ENCODE data around the gene SUGCT.
"Not testable (repeated sequence)": the region's sequence is repeated elsewhere in the genome, so short reads cannot be mapped to it uniquely, and the experiment has no call there.

The SUGCT gene

DNA sequence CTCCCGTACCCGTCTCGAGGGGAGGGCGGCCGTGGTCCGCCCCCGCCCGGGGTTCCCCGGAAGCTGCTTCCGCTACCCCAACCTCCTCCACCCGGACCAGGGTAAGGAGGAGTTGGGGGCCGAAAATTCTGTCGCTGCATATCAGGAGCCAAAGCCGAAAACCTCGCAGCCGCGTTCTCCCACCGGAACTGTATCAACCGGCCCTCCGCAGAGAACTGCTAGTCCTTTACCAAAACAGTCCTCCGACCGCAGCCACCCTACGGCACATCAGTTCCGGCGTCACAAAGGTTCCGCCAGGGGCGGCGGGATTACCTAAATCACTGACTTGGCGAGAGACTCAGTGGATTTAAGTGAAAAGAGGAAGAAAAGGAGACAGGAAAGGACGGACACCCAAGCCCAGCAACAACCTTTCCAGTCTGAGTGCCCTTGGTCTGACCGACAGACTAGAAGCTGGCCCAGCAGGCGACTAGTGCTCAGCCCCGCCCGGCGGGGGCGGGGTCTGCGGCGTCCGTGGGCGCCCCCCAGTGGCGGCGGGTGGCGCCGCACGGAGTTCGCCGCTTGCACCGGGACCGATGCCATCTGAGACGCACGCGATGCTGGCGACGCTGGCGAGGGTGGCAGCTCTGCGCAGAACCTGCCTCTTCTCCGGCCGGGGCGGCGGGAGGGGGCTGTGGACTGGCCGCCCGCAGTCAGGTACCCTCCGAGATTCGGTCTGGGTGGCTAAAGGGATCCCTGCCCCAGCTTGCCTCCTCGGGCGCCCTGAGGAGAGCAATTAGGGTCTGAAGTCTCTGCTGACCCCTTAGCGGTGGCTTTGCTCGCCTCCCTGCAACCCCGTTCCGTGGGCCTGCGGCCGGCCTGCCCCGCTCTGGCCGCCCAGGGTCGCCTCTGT is at the start of gene SUGCT, which contains the start of gene MPLKIP:
TSS of gene SUGCT (plus strand) at position 578 of the 889 bp plus-strand sequence.
TSS of gene MPLKIP (minus strand) at position 195 of the 889 bp plus-strand sequence. CDS start at position 140, 55 bp downstream.
- DNase-seq (ENCODE audit: low spot score) = peak; percentile 94

DNA sequence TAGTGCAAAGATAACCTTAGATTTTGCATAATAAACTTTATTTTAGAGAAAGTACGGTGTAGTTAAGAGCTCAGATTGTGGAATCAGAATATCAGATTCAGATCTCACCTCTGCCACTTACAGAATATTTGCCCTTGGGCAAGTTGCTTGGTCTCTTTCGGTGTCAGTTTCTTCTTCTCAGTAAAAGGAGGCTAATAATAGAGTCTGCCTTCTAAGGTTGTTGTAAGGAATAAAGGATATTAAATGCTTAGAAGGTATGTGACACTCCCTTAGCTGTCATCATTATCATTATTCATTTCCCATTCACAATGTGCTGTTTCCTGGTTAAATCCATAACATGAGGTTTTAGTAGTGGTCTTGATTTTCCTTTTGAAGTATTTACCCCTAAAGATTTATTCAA is 42.6 kb upstream of the SUGCT start:
- no peak for DNase-seq (ENCODE audit: low spot score)

DNA sequence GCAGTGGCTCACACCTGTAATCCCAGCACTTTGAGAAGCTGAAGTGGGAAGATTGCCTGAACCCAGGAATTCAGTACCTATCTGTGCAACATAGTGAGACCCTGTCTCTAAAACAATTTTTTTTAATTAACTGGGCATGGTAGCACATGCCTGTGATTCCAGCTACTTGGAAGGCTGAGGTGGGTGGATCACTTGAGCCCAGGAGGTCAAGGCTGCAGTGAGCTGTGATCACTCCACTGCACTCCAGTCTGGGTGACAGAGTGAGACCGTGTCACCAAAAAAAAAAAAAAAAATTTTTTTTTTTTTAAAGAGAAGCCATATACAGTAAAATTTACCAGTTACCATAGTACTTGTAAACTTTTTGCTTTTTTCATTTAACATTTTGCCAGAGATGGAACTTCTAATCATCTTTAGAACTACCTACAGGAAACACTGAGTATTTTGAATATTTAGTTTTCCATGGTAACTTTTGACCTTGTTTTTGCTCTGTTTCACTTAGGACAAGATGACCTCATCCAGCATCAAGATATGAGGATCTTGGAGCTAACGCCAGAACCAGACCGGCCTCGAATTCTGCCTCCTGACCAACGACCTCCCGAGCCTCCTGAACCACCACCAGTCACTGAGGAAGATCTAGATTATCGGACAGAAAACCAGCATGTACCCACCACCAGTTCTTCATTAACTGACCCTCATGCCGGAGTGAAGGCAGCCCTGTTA is 41.0 kb upstream of the SUGCT start:
- DNase-seq (ENCODE audit: low spot score) = no peak

DNA sequence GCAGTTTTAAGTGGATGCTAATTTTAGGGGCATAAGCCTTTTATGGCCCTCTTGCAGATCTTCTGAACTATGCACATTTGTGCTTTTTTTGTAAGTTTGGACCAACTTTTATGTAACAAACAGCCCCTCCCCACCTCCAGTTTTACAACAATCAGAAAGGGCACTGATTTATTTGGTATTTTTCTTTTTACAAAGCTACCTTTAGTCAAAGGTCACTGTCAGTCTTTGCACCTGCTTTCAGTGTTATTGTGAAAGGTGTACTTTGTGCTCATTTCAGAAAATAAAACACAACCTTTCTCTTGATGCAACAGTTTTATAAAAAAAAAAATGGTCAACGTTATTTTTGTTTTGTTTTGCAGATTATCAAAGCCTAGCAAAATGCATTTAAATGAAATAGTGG is 39.6 kb upstream of the SUGCT start:
- DNase-seq (ENCODE audit: low spot score) = no peak

DNA sequence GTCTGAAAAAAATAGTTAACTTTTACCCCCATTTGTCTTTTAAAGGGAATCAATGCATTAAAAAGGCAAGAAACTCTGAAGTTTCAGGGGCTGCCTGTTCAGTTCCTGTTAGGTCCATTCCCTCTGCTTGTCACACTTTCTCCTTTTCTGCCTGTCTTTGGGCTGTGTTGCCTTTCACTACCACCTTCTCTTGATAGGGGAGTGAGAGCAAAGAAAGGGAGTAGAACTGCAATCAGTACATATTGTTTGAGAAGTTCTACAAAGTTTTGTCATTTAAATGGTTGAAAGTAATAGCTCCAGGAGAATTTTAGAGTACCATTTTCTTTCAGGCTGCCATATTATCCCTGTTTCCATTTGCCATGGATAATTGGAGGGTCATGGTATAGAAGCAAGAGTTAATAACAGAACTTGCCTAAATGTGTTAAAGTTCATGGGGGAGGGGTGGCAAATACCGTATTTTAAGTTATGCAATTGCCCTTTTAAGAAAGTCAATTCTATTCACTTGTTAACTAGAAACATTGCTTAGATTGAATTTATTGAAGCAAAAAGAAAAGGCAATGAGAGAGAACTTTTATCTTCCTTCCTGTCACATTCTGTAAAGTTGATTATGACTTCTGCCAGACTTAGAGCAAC is 39.0 kb upstream of the SUGCT start:
- no peak for DNase-seq (ENCODE audit: low spot score)

DNA sequence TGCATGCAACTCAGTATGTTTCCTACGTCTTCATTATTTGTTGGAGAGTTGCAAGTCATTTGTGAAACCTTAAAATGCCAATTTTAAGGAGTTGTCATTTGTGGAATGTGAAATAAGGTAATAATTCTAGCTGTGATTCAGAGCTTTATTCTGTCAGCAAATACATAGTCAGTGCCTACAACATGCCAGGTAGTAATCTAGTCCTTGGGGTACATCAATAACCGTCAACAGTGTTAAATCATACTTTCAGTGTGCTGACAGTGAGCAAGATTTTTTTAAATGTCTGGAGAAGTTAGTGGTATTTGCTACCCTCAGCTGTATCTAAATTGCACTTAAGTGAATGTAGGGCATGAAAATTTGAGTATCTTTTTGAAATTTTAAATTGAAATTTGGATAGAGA is 37.1 kb upstream of the SUGCT start:
- no peak for DNase-seq (ENCODE audit: low spot score)

DNA sequence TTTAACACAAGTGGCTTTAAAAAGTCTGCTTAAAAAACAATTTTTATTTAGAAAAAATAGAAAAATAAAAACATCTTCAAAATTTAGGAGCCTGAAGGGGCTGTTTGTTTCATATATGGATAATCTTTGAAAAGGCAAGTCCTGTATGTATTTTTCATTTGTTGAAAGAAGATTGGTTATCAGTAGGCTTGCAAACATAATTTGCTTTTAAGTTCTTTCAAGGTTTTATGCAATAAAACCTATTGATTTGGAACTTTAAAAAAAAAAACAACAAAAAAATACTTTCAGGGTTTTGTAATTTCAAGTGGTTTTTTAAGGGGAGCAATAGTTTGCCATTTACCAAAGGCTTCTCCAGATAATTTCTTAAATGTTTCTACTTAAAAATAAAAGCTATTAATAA is 36.0 kb upstream of the SUGCT start:
- DNase-seq (ENCODE audit: low spot score) = no peak

DNA sequence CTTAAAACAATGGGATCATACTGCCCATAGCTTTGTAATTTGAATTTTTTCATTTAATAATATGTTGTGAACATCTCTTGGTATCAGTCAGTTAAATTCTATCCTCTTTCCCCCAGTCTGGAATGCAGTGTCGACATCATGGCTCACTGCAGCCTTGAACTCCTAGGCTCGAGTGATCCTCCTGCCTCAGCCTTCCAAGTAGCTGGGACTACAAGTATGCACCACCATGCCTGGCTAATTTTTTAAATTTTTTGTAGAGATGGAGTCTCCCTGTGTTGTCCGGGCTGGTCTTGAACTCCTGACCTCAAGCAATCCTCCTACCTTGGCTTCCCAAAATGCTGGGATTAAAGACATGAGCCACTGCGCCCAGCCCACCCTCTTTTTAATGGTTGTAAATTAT is 35.0 kb upstream of the SUGCT start:
- DNase-seq (ENCODE audit: low spot score) = no peak

DNA sequence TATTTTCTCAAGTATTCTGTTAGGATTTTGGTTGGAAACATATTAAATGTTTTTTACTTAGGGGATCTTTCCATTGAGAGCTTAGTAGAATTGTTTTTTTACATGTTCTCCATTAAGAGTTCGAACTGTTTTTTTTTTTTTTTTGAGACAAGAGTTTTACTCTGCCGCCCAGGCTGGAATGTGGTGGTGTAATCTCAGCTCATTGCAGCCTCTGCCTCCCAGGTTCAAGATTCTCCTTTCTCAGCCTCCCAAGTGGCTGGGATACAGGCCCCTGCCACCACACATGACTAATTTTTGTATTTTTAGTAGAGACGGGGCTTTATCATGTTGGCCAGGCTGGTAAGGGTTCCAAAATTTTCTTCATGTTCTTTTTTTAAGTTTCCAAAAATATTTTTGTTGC is 33.6 kb upstream of the SUGCT start:
- DNase-seq (ENCODE audit: low spot score) = no peak

DNA sequence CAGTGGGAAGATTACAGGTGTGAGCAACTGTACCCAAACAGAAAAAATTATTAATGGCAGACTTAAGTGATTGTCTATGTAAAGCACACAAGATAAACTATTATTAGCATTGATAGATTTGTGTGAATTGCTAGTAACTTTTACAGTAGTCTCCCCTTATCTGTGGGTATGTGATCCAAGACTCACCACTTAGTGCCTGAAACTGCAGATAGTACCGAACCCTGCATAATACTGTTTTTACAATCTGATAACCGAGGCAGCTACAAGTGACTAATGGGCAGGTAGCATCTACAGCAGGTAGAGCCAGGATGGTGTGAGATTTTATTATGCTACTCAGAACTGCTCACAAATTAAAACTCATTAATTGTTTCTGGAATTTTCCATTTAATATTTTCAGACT is 31.9 kb upstream of the SUGCT start:
- no peak for DNase-seq (ENCODE audit: low spot score)

DNA sequence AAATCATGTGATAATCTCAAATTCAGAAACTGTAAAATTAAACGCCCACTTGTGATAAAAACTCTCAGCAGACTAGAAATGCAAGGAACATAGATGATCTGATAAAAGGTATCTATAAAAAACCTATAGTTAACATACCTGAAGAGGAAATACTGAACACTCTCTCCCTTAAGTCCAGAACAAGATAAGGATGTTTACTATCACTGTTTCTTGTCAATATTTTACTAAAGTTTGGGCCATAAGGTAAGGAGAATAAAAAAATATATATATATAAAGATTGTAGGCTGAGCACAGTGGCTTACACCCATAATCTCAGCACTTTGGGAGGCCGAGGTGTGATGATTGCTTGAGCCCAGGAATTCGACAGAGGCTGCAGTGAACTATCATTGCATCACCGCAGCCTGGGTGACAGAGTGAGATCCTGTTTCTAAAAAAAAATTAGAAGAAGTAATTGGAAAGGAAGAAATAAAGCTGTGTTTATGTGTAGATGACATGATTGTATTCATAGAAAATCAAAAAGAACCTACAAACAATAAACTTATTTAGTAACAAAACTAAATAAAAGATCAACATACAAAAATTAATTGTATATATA is 28.8 kb upstream of the SUGCT start:
- DNase-seq (ENCODE audit: low spot score) = no peak

DNA sequence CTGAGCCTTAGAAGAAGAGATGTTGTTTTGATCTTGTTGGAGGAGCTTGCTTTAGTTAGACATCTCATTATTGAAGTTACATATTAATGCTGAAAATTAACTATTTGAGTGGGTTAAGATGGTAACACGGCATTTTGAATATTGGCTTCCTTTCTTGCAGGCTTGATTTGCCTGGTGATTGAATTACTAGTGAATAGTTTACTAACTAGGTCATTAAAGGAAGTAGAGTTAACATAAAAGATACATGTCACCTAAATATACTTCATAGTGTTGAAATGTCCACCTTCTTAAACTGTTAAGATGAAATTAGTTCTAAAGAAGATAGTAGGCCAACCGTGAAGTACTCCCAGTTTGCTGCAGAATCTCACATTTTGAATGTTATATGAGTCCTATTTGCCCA is 18.9 kb upstream of the SUGCT start:
- no peak for DNase-seq (ENCODE audit: low spot score)

DNA sequence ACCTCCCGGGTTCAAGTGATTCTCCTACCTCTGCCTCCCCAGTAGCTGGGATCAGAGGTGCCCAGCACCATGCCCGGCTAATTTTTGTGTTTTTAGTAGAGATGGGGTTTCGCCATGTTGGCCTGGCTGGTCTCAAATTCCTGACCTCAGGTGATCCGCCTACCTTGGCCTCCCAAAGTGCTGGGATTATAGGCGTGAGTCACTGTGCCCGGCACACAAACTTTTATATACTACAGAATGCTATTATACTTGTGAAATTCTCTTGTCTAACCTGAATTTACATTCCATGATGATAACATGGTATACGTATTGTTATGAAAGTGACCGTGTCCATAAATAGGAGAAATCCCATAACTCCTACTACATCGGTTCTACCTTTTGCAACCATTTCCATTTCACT is 17.6 kb upstream of the SUGCT start:
- DNase-seq (ENCODE audit: low spot score) = not testable (repeated sequence)

DNA sequence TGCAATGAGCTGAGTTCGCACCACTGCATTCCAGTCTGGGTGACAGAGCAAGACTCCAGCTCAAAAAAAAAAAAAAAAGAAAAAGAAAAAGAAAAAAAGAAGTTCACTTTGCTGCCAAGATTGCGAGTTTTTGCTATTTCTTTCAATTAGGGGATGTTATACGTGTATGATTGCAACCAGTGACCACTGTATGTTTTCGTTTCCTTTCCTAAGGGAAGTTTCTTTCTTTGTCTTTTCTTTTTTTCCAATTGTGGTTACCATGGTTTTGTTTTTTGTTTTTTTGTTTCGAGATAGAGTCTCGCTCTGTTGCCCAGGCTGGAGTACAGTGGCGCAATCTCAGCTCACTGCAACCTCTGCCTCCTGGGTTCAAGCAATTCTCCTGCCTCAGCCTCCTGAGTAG is 16.6 kb upstream of the SUGCT start:
- DNase-seq (ENCODE audit: low spot score) = not testable (repeated sequence)

DNA sequence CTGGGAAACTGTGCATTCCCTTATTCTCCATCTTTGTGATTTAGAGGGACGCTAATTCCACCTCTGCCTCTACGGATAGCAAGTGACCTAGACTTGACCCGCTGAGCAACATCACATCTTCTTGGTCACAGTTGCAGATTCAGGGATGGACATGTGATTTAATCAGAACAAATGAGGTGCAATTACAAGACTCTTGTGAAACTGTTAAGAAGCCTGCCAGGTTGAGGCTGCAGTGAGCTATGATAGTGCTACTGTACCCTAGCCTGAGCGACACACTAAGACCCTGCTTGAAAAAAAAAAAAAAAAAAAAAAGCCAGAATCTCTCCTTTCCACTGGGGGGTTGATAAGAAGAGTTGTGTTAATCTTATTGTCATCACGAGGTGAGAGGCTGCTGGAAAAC is 14.8 kb upstream of the SUGCT start:
- no peak for DNase-seq (ENCODE audit: low spot score)

DNA sequence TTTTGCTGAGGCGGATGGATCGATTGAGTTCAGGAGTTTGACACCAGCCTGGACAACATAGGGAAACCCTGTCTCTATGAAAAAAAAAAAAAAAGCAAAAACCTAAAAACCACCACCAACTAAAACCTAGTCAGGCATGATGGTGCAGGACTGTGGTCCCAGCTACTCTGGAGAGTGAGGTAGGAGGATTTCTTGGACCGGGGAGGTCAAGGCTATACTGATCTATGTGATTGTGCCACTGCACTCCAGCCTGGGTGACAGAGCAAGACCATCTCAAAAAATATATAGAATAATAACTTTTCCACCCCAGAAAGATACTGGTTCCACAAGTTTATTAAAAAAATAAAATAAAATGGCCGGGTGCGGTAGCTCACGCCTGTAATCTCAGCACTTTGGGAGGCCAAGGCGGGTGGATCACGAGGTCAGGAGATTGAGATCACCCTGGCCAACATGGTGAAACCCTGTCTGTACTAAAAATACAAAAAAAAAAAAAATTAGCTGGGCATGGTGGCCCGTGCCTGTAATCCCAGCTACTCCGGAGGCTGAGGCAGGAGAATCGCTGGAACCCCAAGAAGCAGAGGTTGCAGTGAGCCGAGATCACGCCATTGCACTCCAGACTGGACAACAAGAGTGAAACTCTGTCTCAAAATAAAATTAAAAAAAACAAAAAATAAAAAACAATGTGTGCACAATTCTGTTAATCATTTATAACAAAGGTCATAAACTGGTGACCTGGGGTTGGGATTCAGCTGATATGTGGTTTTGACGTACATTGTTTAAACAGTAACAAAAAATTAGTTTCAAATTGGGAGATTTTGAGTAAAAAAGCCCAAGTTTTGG is 12.5 kb upstream of the SUGCT start:
- not testable (repeated sequence) for DNase-seq (ENCODE audit: low spot score)

DNA sequence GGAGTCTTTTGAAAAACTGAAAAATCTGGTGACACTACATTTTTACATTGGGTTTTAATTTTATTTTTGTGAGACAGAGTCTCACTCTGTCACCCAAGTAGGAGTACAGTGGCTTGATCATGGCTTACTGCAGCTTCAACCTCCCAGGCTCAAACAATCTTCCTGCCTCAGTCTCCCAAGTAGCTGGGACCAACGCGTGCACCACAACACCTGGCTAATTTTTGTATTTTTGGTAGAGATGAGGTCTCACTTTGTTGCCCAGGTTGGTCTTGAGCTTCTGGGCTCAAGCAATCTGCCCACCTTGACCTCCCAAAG is 11.9 kb upstream of the SUGCT start:
- DNase-seq (ENCODE audit: low spot score) = no peak

DNA sequence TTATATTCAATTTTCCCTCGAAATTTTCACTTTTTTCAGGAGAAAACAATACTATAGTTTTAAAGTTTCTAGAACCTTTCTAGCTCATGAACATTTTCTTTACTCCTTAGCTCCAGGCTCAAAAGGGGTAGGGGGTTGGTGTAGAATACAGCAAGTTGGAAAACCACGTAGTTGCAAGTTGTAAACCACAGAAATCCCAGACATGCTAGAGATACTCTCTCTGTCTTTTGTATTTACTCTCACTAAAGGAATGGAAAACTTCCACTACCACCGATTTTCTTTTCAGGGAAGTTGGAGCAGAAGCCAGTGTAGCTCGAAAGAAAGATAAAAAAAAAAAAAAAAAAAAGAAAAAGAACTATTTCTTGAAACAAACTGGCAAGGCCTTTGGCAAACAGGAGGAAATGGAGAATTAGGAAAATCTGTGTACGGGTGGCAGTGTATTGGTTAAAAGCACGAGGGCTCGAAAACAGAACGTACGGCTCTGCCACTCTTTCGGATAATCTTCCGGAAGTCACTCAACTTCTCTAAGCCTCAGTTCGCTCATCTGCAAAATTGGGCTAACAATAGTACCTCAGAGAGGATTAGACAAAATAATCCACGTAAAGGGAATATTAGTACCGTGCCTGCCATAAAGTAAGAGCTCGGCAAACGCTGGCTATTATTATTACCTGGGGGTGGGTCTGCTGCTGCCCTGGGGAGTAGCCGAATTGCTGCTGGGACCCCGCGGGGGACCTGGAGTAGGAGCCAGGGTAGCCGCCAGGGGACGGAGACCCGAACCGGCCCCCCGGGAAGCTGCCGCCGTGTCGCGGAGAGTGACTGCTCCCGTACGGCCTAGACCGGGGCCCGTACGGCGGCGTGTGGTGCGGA is 1.0 kb upstream of the SUGCT start:
- peak; percentile 10 for DNase-seq (ENCODE audit: low spot score)

DNA sequence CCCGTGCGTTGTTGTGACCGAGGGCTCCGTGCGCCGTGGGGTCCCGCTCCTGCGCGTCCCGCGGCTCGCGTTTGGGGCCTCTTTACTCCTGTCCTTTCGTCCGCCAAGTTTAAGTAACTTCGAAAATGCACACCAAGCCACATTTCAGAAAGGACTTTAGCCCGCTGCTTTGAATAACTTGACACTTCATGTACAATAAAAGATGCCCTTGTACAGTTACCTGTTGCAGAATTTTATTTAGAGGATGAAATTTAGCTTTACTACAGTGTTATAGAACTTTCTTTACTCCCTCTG is 459 bp downstream of the SUGCT start:
- DNase-seq (ENCODE audit: low spot score) = no peak

DNA sequence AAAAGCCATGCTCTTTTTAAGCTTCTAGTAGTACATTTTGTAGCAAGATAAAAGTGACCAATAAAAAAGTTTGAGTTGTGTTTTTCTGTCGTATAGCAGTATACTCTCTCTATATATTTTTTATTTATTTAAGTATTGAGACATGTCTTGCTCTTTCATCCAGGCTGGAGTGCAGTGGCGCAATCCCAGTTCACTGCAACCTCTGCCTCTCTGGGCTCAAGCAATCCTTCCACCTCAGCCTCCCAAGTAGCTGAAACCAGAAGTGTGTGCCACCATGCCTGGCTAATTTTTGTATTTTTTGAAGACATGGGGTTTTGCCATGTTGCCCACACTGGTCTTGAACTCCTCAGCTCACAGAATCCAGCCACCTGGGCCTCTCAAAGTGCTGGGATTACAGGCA is 2.8 kb downstream of the SUGCT start:
- no peak for DNase-seq (ENCODE audit: low spot score)

DNA sequence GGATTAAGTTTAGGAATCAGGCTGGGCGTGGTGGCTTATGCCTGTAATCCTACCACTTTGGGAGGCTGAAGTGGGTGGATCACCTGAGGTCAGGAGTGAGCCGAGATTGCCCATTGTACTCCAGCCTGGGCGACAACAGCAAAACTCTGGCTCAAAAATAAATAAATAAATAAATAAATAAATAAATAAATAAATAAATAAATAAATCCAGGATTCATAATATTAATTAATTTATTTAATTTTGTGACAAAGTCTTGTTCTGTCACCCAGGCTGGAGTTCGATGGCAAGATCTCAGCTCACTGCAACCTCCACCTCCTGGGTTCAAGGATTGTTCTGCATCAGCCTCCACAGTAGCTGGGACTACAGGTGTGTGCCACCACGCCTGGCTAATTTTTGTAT is 4.2 kb downstream of the SUGCT start:
- DNase-seq (ENCODE audit: low spot score) = no peak

Data from hematopoietic multipotent progenitor cell treated with erythropoietin and hydrocortisone succinate and interleukin-3 and kit ligand, for 17 days (in vitro differentiated cells).